Measurements from ENCODE around the gene HAPLN2. TPM values are rescaled to one million over a fixed set of nuclear protein-coding genes. Genes with fewer than 3 reads are reported as not detected.

HAPLN2 gene
- total and polyA plus RNA-seq, 12 donors = 0.17 to 3.1 (median 1.1) TPM; not detected in 4

DNA sequence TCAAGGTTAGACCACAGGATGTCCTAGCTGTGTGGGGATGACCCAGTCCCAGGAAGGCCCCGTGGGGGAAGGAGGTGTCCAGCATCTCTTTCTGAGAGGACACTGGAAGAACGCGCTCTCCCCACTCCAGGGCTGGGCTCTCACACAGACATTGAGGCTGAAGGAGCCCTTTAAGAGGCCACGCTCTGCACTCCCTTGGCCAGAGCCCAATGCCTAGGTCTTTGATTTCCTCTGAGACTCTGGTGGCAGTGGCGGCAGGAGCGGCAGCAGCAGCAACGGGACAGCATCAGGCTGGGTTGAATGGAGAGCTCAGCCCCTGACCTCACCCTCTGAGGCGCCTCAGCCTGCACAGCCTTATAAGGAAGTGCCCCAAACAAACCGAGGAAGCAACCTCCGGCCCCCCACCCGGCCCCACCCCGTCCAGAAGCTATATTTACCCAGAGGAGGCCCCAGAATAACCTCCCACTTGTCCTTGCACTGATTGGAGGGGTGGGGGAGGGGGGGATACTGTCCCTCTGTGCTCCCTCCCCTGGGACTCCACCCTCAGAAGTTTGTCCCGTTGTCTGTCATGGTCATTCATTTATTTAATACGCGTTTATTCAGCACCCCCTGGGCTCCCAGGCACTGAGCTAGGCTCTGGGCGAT is 45.7 kb downstream of the HAPLN2 start:
- Histone ChIP-seq H3K36me3 (replicated peaks in 1 of 2) (no peaks in the 10 kb centered on the region), H3K4me3 (no peak overlapping the region), H3K27ac (peak overlapping the region in 3 of 5 donors; percentile 13 to 93 (median 70)), H3K9me3 (replicated peaks in 1 of 3) (no peaks in the 10 kb centered on the region), H3K27me3 (no peaks in the 10 kb centered on the region), H3K4me1 (replicated peaks in 1 of 2) (peaks cover 22 to 65% of the 10 kb centered on the region in 2 donors)
- WGBS, 4 donors = 26 to 37% (median 32%) methylated on average over 5 to 16 of the region's 16 CpGs
- DNase-seq = peak in 6 of 7 donors; percentile 36 to 79 (median 58)
- TF ChIP-seq, protein P1, sequence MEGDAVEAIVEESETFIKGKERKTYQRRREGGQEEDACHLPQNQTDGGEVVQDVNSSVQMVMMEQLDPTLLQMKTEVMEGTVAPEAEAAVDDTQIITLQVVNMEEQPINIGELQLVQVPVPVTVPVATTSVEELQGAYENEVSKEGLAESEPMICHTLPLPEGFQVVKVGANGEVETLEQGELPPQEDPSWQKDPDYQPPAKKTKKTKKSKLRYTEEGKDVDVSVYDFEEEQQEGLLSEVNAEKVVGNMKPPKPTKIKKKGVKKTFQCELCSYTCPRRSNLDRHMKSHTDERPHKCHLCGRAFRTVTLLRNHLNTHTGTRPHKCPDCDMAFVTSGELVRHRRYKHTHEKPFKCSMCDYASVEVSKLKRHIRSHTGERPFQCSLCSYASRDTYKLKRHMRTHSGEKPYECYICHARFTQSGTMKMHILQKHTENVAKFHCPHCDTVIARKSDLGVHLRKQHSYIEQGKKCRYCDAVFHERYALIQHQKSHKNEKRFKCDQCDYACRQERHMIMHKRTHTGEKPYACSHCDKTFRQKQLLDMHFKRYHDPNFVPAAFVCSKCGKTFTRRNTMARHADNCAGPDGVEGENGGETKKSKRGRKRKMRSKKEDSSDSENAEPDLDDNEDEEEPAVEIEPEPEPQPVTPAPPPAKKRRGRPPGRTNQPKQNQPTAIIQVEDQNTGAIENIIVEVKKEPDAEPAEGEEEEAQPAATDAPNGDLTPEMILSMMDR (IDR thresholded peaks at IDR 0.05) = no peak
- TF ChIP-seq POLR2A (IDR thresholded peaks at IDR 0.05) = no peak
- intact Hi-C loops (cut with DNase I) = no loop called here

DNA sequence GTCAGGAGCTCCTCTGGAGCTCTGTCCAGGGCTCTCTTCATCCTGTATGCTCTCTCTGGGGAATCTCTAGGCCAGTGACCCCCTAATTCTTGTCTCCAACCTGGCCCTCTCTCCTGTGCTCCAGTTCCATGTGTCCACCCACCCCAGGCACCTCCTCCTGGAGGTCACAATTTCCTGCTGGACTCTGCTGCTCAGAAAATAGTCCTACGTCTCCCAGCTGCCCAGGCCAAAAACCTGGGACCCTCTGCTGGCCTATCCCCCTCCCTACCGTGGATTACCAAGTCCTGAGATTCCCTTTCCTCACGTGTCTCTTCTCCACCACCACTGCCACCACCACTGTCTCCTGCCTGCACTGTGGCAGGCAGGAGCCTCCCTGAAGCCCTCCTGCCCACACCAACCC is 46.3 kb downstream of the HAPLN2 start:
- Histone ChIP-seq H3K36me3 (replicated peaks in 1 of 2) (no peaks in the 10 kb centered on the region), H3K4me1 (replicated peaks in 1 of 2) (peaks cover 19 to 60% of the 10 kb centered on the region in 2 donors), H3K9me3 (replicated peaks in 1 of 3) (no peaks in the 10 kb centered on the region), H3K27ac (peak overlapping the region in 4 of 5 donors; percentile 13 to 93 (median 46)), H3K27me3 (no peaks in the 10 kb centered on the region), H3K4me3 (no peak overlapping the region)
- TF ChIP-seq POLR2A (IDR thresholded peaks at IDR 0.05) = no peak
- TF ChIP-seq, protein P1 (IDR thresholded peaks at IDR 0.05) = no peak
- intact Hi-C loops (cut with DNase I) = no loop called here
- WGBS, 4 donors = 46 to 77% (median 71%) methylated on average over 3 of the region's 3 CpGs
- no peak for DNase-seq

DNA sequence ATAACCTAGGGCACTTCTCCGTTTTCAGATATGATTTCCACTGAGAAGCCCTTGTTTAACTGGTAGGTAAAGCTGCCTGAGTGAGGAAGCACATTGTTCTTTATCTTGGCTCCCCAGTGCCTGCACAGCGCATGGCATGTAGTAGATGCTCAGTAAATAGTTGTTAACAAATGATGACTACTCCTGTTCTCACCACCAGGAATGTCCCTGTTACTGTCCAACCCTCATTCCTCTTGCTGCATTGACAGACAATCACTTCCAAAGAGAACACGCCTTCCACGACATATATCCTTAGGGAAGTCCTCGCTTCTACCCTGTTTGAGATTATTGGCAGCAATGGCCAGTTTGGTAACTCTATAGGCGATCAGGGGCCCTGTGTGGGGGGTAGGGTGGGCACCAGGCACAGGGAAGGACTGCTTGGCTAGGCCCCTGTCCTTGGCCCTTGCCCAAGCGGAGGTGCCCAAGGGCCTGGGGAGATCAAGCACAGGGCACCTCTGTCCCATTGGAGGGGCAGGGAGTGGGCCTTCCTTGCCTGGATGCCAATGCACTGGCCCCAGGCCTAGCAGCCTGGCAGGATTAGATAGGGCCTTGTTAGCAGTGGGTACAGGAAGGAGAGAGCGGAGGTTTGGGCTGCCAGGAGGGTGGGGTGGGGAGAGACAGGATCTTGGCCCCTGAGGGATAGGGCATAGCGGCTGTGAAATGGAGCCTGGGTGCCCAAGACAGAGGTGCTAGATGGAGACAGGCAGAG is 47.8 kb downstream of the HAPLN2 start:
- 83 to 93% (median 88%) methylated on average over 7 to 9 of the region's 9 CpGs for WGBS, 4 donors
- intact Hi-C loops (cut with DNase I) = no loop called here
- DNase-seq = no peak
- no peaks in the 10 kb centered on the region for H3K27me3 ChIP-seq
- H3K27ac ChIP-seq = peak overlapping the region in 2 of 5 donors; percentile 63 to 69
- TF ChIP-seq, protein P1 (IDR thresholded peaks at IDR 0.05) = no peak
- TF ChIP-seq POLR2A (IDR thresholded peaks at IDR 0.05) = no peak
- no peaks in the 10 kb centered on the region for H3K9me3 ChIP-seq (replicated peaks in 1 of 3)
- H3K36me3 ChIP-seq (replicated peaks in 1 of 2) = no peaks in the 10 kb centered on the region
- H3K4me3 ChIP-seq = no peak overlapping the region
- H3K4me1 ChIP-seq (replicated peaks in 1 of 2) = peaks cover 7 to 47% of the 10 kb centered on the region in 2 donors

DNA sequence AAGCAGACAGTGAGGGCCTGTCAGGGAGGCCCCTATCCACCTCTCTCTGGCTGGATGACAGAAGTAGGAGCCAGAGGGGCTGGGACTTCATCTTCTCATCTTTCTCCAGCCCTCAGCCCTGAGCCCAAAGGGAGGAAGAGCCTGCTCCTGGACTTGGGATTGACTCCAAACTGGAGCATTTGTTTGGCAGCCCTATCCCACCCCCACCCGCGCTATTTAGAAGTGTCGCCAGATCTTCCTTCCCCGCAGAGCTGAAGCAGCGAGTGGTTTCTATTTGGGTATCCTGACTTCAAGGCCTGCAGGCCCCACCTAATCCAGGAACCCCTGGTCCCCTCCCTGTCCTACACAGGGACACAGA is 48.4 kb downstream of the HAPLN2 start:
- intact Hi-C loops (cut with DNase I) = no loop called here
- TF ChIP-seq, protein P1 (IDR thresholded peaks at IDR 0.05) = no peak
- TF ChIP-seq POLR2A (IDR thresholded peaks at IDR 0.05) = no peak
- H3K36me3 ChIP-seq (replicated peaks in 1 of 2) = no peaks in the 10 kb centered on the region
- H3K4me3 ChIP-seq = no peak overlapping the region
- peak overlapping the region in 2 of 5 donors; percentile 63 to 69 for H3K27ac ChIP-seq
- no peak for DNase-seq
- no peaks in the 10 kb centered on the region for H3K27me3 ChIP-seq
- WGBS, 4 donors = 49 to 97% (median 73%) methylated on average over 4 to 5 of the region's 5 CpGs
- peaks cover 7 to 41% of the 10 kb centered on the region in 2 donors for H3K4me1 ChIP-seq (replicated peaks in 1 of 2)
- no peaks in the 10 kb centered on the region for H3K9me3 ChIP-seq (replicated peaks in 1 of 3)

Measured in adrenal gland (tissue), 12 donors.